HG02938 (cell line): ENCODE data around the gene PAPOLG.
A peak's percentile ranks its signal among the peaks of the same experiment; 100 is the strongest.
"Not testable (repeated sequence)": the region's sequence is repeated elsewhere in the genome, so short reads cannot be mapped to it uniquely, and the experiment has no call there.

Experiments used
- ATAC-seq: cut with Tn5 transposase; IDR thresholded peaks from one replicate; pipeline ENCODE4 v1.9.1; 2021; ENCODE audit warnings: mild to moderate bottlenecking, moderate library complexity; ENCODE audit not compliant: unreplicated experiment

Gene PAPOLG

DNA sequence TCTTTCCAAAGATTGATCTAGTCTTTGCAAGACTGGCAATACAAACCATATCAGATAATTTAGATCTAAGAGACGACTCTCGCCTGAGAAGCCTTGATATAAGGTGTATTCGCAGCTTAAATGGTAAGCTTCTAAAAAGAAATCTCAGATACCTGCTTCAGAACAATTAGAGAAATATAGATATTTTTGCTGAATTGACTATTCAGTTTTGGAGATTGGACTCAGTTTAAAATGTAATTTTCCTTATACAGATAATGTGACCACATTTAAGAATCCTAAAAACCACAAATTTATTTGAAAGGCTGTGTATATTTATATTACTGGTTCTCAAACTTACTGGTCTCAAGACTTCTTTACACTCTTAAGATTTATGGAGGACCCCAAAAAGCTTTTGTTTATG, 15.4 kb downstream of the PAPOLG start:
- no peak for ATAC-seq

- ATAC-seq: no peak
Observed at GRCh38 chr2:60775048-60775639, 19.1 kb downstream of the PAPOLG start.

- ATAC-seq: no peak
Observed at GRCh38 chr2:60778352-60778751, 22.3 kb downstream of the PAPOLG start.

DNA sequence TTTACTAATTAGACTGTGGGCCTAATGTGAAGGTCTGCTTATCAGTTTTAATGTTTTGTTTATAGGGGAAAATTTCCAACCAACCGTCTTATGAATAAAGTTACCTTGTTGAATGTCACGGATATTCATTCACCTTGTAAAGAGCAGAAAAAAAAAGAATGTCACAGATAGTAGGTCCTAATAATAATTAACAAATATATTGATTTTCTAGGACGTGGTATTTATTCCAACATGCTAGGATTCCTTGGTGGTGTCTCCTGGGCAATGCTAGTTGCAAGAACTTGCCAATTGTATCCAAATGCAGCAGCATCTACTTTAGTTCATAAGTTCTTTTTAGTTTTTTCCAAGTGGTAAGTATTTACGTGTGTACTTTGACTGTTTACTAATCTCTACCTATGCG, 23.4 kb downstream of the PAPOLG start:
- no peak for ATAC-seq

DNA sequence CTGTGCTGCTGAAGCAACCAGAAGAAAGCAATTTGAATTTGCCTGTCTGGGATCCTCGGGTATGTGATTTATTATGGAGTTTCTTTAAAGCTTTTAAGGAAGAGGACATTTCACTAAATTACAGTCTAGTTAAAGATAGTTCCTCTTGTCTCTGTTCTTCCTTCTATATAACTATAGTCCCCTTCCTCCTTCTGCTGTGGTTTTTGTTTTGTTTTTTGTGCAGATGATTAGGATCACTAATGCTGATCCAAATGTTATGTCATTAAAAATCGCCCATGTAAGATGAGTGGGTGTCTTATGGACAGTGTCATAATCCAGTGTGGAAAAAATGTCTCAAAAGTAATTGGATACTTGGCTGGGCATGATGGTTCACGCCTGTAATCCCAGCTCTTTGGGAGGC, 24.7 kb downstream of the PAPOLG start:
- no peak for ATAC-seq

DNA sequence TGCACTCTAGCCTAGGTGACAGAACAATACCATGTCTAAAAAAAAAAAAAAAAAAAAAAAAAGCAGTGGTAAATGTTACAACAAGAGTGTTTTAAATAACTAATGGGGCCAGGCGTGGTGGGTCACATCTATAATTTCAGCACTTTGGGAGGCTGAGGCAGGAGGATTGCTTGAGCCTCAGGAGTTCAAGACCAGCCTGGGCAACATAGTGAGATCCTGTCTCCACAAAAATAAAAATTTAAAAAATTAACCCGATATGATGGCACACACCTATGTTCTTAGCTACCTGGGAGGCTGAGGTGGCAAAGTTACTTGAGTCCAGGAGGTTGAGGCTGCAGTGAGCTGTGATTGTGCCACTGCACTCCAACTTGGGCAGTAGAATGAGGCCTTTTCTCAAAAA, 37.1 kb downstream of the PAPOLG start:
- no peak for ATAC-seq

DNA sequence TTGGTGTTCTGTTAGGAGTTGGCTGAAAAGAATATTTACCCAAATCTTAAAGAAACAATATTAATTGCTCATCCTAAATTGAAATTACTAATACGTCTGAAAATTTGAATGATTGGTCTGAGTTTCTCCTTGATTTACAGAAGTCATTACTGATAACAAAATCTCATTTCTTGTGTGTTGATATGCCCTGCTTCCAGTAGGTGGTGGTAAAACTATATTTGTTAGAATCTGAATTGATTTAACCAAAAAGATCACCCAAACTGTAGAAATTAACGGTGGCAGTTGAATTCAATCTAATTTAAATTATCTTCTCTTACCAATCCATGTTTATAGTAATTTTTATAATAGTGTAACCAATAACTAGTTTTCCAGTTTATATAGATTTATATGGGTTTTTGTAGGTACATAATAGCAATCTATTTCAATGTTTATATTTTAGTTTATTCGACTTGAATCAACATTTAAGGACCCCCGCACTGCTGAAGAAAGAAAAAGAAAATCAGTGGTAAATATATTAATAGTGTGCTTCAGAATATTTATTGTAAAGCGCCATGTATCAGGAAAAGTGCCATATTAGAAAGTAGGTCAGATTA, 38.3 kb downstream of the PAPOLG start:
- ATAC-seq: no peak

- peak; percentile 48 for ATAC-seq
Observed at GRCh38 chr2:60796573-60797509, 40.8 kb downstream of the PAPOLG start.

DNA sequence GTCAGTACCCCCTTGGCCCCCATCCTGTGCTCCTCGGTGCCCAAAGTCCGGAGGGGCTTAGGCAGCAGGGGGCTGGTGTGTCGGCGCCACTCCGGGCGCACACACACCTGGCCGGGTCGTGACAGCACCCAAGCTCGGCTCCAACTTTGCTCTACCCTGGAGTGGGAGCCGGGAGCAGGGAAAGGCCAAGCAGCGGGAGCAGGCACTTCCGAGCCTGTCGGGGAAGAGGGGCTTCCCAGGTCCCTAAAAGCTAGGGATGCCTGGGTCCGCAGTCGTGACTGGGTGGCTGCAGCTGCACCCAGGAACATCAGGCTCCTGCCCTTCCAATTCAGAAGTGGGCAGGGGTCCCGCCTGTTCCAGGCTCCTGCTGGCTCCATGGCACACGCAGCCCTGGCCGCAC, 48.4 kb downstream of the PAPOLG start:
- ATAC-seq: no peak

DNA sequence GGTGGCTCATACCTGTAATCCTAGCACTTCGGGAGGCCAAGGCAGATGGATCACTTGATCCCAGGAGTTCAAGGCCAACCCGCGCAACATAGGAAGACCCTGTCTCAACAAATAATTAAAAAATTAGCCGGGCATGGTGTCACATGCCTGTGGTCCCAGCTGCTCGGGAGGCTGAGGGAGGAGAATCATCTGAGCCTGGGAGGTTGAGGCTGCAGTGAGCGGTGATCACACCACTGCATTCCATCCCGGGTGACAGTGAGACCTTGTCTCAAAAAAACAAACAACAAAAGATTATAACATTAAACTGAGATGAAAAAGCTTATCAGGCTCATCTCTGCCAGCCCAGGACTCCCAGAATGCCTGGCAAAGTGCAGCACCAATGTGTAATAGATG, 50.5 kb downstream of the PAPOLG start:
- no peak for ATAC-seq

- peak; percentile 50 for ATAC-seq
Observed at GRCh38 chr2:60806988-60807681, 51.1 kb downstream of the PAPOLG start.

GRCh38 chr2:60808330-60808801, 52.3 kb downstream of the PAPOLG start:
- no peak for ATAC-seq

DNA sequence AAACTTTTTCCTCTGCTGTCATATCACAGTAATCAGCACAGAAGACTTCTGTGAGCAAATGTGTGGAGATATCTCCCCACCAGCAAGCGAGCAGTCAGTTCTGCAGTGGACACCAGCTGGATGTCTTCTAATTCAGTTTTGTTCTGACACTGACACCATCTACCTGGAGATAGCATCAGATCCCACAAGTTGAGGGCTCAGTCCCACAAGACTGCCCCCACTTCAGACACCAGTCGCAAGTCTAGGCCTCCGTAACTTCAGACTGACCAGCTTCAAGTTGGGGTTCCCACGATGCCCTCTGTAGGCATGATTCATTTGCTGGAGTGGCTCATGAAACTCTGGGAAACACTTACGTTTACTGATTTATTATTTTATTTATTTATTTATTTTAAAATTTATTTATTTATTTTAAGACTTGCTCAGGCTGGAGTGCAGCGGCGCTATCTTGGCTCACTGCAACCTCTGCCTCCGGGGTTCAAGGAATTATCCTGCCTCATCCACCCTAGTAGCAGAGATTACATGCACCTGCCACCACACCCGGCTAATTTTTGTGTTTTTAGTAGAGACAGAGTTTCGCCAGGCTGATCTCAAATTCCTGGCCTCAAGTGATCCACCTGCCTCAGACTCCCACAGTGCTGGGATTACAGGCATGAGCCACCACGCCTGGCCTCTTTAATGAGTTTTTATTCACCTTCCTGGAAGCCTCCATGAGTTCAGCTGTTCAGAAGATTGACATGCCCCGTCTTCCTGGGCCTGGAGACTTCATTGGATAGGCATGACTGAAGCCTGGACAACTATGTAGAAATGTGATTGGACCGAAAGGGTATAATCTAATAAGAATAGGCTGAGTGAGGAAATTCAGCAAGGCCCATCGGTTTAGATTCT, 55.7 kb downstream of the PAPOLG start:
- ATAC-seq: no peak

GRCh38 chr2:60817191-60817590, 61.1 kb downstream of the PAPOLG start:
- ATAC-seq: not testable (repeated sequence)

DNA sequence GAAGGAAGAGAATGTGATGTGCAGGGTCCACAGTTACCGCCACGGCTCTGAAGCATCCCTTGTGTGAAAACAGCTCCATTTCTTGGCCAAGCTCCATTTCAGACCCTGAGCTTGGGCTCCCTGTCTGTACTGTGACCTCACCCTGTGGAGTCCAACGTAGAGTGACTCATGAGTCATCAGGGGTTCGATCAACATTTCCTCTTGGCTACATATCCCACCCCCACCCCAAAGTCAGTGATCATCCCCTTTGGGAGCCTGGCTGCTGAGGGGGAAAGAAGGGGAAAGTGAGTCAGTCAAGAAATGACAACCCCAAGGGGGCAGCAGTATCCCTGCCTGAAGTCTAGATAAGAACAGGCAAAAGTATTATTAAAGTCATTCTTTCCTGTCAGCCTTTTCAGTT, 62.2 kb downstream of the PAPOLG start:
- no peak for ATAC-seq

DNA sequence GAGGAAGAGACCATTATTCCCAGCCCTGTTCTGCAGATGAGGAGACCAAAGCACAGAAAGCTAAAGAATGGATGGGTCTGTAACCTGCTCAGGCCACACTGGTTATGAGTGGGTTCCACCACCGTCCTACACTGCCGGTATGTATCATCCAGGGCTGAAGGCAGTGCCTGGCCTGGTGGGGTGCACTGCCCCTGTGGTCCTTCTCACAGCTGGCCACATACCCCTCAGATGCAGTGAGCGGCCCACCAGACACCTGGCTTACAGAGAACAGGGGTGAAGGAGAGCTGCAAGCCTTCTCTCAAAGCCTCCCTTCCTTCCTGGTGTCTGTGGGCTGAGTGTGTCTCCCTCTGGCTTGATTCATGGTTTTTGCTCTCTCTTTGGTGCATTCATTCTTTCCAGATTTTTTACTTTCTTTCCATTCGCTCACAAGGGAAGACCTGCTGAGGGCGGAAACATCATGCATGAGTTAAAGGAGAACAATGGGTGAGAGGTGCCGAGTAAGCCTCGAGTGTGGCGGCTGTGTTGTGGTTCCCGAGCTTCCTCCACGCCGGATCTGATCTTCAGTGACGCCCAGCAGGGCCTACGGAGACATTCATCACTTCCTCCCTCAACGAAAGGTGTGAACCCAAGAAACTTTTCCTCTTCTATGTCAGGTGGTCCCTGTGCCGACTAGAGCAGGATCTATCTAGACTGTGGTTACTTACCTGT, 63.2 kb downstream of the PAPOLG start:
- ATAC-seq: no peak

DNA sequence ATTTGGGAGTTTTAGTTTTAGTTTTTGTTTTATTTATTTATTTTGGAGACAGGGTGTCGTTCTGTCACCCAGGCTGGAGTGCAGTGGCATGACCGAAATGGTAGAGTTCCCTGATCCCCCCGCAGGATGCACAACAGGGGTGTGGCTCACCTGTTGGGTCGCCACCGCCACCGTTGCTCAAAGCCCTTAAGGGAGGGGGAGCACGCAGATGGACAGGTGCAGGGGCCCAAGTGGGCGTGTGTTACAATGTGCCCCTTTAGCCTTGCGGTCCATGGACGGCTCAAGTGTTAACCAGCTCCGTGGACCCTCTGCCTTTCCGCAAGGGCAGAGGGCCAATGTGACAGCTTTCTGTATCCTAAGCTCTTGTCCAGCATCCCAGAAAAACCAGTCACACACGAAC, 63.9 kb downstream of the PAPOLG start:
- no peak for ATAC-seq

DNA sequence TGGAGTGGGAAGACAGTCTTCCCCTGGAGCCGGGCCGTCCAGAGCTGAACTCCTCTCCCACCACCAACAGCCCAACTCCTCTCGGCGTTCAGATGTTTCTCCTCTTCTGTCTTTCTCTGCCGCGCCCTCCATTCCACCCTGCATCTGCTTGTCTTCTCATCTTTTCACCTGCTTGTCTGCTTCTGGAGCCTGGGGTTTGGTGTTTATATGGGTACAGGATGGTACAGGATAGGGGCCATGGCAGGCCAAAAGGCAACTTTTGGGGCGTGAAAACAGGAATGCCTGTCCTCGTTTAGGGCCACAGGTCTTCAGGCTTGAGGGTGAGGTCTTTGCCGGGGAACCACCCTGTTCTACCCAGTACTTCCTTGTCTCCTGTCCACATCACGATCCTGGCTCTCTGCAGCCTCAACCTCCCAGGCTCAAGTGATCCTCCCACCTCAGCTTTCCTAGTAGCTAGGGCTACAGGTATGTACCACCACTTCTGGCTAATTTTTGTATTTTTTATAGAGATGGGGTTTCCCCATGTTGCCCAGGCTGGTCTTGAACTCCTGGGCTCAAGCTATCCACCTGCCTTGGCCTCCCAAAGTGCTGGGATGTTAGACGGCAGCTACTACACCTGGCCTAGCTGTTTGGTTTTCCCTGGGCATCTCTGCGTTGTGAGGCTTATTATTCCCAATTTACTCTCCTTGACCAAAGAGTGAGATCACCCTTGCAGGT, 64.5 kb downstream of the PAPOLG start:
- ATAC-seq: no peak

DNA sequence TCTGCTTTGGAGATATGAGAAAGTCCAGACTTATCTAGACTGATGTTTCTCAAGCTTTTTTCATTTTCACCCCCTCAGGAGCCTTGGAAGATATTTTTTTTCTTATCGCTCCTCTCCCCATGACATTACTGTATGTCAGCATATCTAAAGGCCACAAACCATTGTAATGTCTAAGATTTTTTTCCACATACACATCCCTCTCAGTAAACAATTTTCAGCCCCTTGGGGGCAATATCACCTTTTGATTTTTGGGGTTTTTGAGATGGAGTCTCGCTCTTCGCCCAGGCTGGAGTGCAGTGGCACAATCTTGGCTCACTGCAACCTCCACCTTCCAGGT, 65.0 kb downstream of the PAPOLG start:
- no peak for ATAC-seq
